ENCODE measurements around the gene RCBTB2.

RCBTB2 gene

DNA sequence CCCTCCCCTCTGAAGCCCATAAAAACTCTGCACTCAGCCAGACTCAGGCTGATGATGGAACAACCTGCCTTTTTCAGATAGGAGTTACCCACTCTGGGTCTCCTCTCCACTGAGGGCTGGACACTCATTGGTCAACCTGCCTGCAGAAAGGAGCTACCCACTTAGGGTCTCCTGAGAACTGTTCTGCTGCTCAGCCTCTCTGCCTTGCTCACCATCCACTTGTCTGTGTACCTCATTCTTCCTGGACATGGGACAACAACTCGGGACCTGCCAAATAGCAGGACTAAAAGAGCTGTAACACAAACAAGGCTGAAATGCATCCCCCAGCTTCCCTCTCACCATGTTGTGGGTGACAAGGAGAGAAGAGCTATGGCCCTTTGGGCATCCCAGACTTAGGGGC lies 18.4 kb upstream of the RCBTB2 start:
- TF ChIP-seq CTCF (IDR thresholded peaks at IDR 0.05; ENCODE audit: low read depth, low read length): no peak
- no peak for TF ChIP-seq EZH2phosphoT487 (IDR thresholded peaks at IDR 0.05; ENCODE audit: low read depth)
- peaks cover 47% of the 10 kb centered on the region for H3K9me3 ChIP-seq (ENCODE audit: insufficient read depth, low read length)

GRCh38 chr13:48549658-48550057 lies 16.8 kb upstream of the RCBTB2 start:
- no peak overlapping the region for H3K4me3 ChIP-seq (ENCODE audit: low read length)
- H3K36me3 ChIP-seq (replicated peaks; ENCODE audit: low read depth, low read length): peaks cover 25% of the 10 kb centered on the region
- no peaks in the 10 kb centered on the region for H4K20me1 ChIP-seq (ENCODE audit: insufficient read depth, low read length)
- no peak overlapping the region for H3K27ac ChIP-seq (ENCODE audit: low read length)
- H3K9me3 ChIP-seq (ENCODE audit: insufficient read depth, low read length): peaks cover 36% of the 10 kb centered on the region
- H3K4me2 ChIP-seq (ENCODE audit: low read length): no peak overlapping the region
- no peaks in the 10 kb centered on the region for H3K79me2 ChIP-seq (ENCODE audit: low read length)
- H3K27me3 ChIP-seq (ENCODE audit: low read depth, low read length): peaks cover 46% of the 10 kb centered on the region; the same call in 1 of the 2 replicates
- H3K9ac ChIP-seq (ENCODE audit: low read length): no peak overlapping the region
- no peak overlapping the region for H2AFZ ChIP-seq (ENCODE audit: low read depth, low read length)
- H3K4me1 ChIP-seq (ENCODE audit: low read length): no peaks in the 10 kb centered on the region
- TF ChIP-seq CTCF (IDR thresholded peaks at IDR 0.05; ENCODE audit: low read depth, low read length) (no peak), EZH2phosphoT487 (IDR thresholded peaks at IDR 0.05; ENCODE audit: low read depth) (no peak)

More for the DNA sequence above, 18.4 kb upstream of the RCBTB2 start:
- H3K4me3 ChIP-seq (ENCODE audit: low read length): no peak overlapping the region
- peaks cover 31% of the 10 kb centered on the region for H3K36me3 ChIP-seq (replicated peaks; ENCODE audit: low read depth, low read length)
- no peak overlapping the region for H3K4me2 ChIP-seq (ENCODE audit: low read length)
- H3K79me2 ChIP-seq (ENCODE audit: low read length): no peaks in the 10 kb centered on the region
- no peak overlapping the region for H3K9ac ChIP-seq (ENCODE audit: low read length)
- H3K27me3 ChIP-seq (ENCODE audit: low read depth, low read length): peaks cover 37% of the 10 kb centered on the region; the same call in 1 of the 2 replicates
- H2AFZ ChIP-seq (ENCODE audit: low read depth, low read length): no peak overlapping the region
- H4K20me1 ChIP-seq (ENCODE audit: insufficient read depth, low read length): no peaks in the 10 kb centered on the region
- H3K27ac ChIP-seq (ENCODE audit: low read length): no peak overlapping the region
- H3K4me1 ChIP-seq (ENCODE audit: low read length): no peaks in the 10 kb centered on the region

DNA sequence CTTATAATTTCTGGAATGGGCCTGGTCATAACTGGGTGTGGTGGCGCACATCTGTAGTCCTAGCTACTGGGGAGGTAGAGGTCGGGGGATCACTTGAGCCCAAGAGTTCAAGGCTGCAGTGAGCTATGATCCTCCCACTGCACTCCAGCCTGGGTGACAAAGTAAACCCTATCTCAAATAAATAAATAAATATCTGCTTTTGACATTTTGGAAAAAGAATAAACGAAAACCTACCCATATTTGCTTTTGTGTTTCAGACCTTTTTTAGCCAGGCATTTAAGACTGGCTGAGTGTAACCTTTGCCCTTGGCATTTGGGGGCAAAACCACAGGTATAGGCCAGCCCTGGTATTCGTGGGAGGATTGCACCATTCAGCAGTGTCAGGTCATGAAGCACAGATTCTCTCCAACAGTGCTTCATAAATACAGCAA lies 14.8 kb upstream of the RCBTB2 start:
- H4K20me1 ChIP-seq (ENCODE audit: insufficient read depth, low read length): no peaks in the 10 kb centered on the region
- H3K4me1 ChIP-seq (ENCODE audit: low read length): peaks cover 5% of the 10 kb centered on the region
- TF ChIP-seq EZH2phosphoT487 (IDR thresholded peaks at IDR 0.05; ENCODE audit: low read depth) (no peak), CTCF (IDR thresholded peaks at IDR 0.05; ENCODE audit: low read depth, low read length) (no peak)

GRCh38 chr13:48545608-48546007 lies 12.7 kb upstream of the RCBTB2 start:
- H3K4me3 ChIP-seq (ENCODE audit: low read length): no peak overlapping the region
- no peak overlapping the region for H3K27ac ChIP-seq (ENCODE audit: low read length)
- no peak overlapping the region for H3K9ac ChIP-seq (ENCODE audit: low read length)
- H4K20me1 ChIP-seq (ENCODE audit: insufficient read depth, low read length): no peaks in the 10 kb centered on the region
- no peak overlapping the region for H2AFZ ChIP-seq (ENCODE audit: low read depth, low read length)
- H3K36me3 ChIP-seq (replicated peaks; ENCODE audit: low read depth, low read length): peaks cover 14% of the 10 kb centered on the region
- TF ChIP-seq EZH2phosphoT487 (IDR thresholded peaks at IDR 0.05; ENCODE audit: low read depth) (no peak), CTCF (IDR thresholded peaks at IDR 0.05; ENCODE audit: low read depth, low read length) (no peak)
- H3K27me3 ChIP-seq (ENCODE audit: low read depth, low read length): peaks cover 42% of the 10 kb centered on the region; the same call in 1 of the 2 replicates
- H3K4me2 ChIP-seq (ENCODE audit: low read length): no peak overlapping the region
- no peaks in the 10 kb centered on the region for H3K79me2 ChIP-seq (ENCODE audit: low read length)
- H3K4me1 ChIP-seq (ENCODE audit: low read length): peaks cover 19% of the 10 kb centered on the region
- H3K9me3 ChIP-seq (ENCODE audit: insufficient read depth, low read length): peaks cover 9% of the 10 kb centered on the region; the same call in 1 of the 2 replicates

More for the DNA sequence above, 14.8 kb upstream of the RCBTB2 start:
- no peak overlapping the region for H3K9ac ChIP-seq (ENCODE audit: low read length)
- no peak overlapping the region for H2AFZ ChIP-seq (ENCODE audit: low read depth, low read length)
- H3K79me2 ChIP-seq (ENCODE audit: low read length): no peaks in the 10 kb centered on the region
- peaks cover 25% of the 10 kb centered on the region for H3K36me3 ChIP-seq (replicated peaks; ENCODE audit: low read depth, low read length)
- H3K27me3 ChIP-seq (ENCODE audit: low read depth, low read length): peaks cover 54% of the 10 kb centered on the region; the same call in 1 of the 2 replicates
- no peak overlapping the region for H3K4me3 ChIP-seq (ENCODE audit: low read length)
- H3K4me2 ChIP-seq (ENCODE audit: low read length): no peak overlapping the region
- peaks cover 28% of the 10 kb centered on the region for H3K9me3 ChIP-seq (ENCODE audit: insufficient read depth, low read length)
- H3K27ac ChIP-seq (ENCODE audit: low read length): no peak overlapping the region

All from OCI-LY3 (cell line).